ENCODE measurements around the gene ADGRG7.

GRCh38 chr3:100581650-100582049, 27.8 kb upstream of the ADGRG7 start:
- TF ChIP-seq CTCF (IDR thresholded peaks at IDR 0.05): no peak
- TF ChIP-seq POLR2A (IDR thresholded peaks at IDR 0.05): no peak
